Choroid plexus epithelial cell (primary cell): ENCODE results near the gene EXOC4.
A peak's percentile ranks its signal among the peaks of the same experiment; 100 is the strongest.
"Not testable (repeated sequence)": the region's sequence is repeated elsewhere in the genome, so short reads cannot be mapped to it uniquely, and the experiment has no call there.

Source experiments
- DNase-seq: peaks from one replicate; pipeline ENCODE4 v3.0.0-alpha.2; 2010; ENCODE audit warnings: low read depth
- H3K4me3 ChIP-seq: 2 replicates; pipeline ENCODE4 v1.5.1; 2011; ENCODE audit warnings: low read depth, mild to moderate bottlenecking, control low read depth, low read length, moderate library complexity
- CTCF ChIP-seq: conservative IDR thresholded peaks from 2 replicates; pipeline ENCODE4 v1.5.1; 2011; ENCODE audit warnings: low read depth, mild to moderate bottlenecking, control low read depth, inconsistent platforms, low read length, moderate library complexity

Gene EXOC4

GRCh38 chr7:133252858-133253518 lies at the start of gene EXOC4:
TSS of gene EXOC4 (plus strand) at chr7:133253078.
- no peak for TF ChIP-seq CTCF
- DNase-seq, result peak; percentile 99
- peak within 1 kb of the TSS; percentile 79 for H3K4me3 ChIP-seq

GRCh38 chr7:133203490-133203889 lies 49.4 kb upstream of the EXOC4 start:
- no peak overlapping the region for H3K4me3 ChIP-seq
- DNase-seq, result no peak
- TF ChIP-seq CTCF, result no peak

GRCh38 chr7:133207687-133208086 lies 45.2 kb upstream of the EXOC4 start:
- DNase-seq, result peak; percentile 47
- H3K4me3 ChIP-seq, result no peak overlapping the region
- peak; percentile 27 for TF ChIP-seq CTCF

DNA sequence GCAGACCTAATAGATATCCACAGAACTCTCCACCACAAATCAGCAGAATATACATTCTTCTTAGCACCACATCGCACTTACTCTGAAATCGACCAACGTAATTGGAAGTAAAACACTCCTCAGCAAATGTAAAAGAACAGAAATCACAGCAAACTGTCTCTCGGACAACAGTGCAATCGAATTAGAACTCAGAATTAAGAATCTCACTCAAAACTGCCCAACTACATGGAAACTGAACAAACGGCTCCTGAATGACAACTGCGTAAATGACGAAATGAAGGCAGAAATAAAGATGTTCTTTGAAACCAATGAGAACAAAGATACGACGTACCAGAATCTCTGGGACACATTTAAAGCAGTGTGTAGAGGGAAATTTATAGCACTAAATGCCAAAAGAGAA lies 42.1 kb upstream of the EXOC4 start:
- H3K4me3 ChIP-seq, DNase-seq: not testable (repeated sequence)

- not testable (repeated sequence) for DNase-seq, H3K4me3 ChIP-seq
Measured at GRCh38 chr7:133213772-133214171, 39.1 kb upstream of the EXOC4 start.

DNA sequence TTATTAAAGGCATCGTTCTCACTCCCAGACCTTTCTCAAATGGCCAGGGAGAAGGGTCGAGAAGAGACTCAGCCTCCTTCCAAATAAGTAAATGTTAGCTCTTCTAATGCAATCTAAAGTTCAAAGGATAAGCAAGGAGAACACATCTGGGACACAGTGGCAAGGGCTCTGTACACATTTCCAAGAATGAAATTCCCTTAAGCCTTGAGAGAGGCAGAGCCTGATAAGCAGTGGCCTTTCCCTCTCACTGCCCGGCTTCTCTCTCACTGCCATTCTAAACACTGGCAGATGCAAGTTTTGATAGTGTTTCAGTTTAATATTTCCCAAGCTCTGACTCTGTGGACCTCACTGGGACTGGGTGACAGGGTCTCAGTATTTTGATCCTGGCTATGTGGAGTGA lies 35.1 kb upstream of the EXOC4 start:
- no peak for TF ChIP-seq CTCF
- no peak for DNase-seq
- no peak overlapping the region for H3K4me3 ChIP-seq

- DNase-seq, result peak; percentile 79
- TF ChIP-seq CTCF, result peak; percentile 84
- H3K4me3 ChIP-seq, result no peak overlapping the region
Measured at GRCh38 chr7:133230591-133231194, 22.2 kb upstream of the EXOC4 start.

DNA sequence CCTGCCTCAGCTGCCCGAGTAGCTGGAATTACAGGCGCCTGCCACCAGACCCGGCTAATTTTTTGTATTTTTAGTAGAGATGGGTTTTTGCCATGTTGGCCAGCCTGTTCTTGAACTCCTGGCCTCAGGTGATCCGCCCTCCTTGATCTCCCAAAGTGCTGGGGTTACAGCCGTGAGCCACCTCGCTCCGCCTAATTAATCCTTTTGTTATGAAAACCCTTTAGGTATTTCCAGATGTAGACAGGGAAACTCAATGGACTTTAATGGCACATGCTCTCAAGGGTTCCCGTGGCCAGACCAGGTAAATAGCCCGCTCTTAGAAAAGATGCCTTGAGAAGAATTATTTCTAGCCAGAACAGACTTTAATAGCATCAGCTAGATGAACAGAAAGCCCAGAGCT lies 19.7 kb upstream of the EXOC4 start:
- no peak for DNase-seq
- H3K4me3 ChIP-seq, result no peak overlapping the region
- TF ChIP-seq CTCF, result no peak
